Measurements from ENCODE around the gene CA5A.
"Not testable (repeated sequence)": the region's sequence is repeated elsewhere in the genome, so short reads cannot be mapped to it uniquely, and the experiment has no call there.

Gene CA5A

DNA sequence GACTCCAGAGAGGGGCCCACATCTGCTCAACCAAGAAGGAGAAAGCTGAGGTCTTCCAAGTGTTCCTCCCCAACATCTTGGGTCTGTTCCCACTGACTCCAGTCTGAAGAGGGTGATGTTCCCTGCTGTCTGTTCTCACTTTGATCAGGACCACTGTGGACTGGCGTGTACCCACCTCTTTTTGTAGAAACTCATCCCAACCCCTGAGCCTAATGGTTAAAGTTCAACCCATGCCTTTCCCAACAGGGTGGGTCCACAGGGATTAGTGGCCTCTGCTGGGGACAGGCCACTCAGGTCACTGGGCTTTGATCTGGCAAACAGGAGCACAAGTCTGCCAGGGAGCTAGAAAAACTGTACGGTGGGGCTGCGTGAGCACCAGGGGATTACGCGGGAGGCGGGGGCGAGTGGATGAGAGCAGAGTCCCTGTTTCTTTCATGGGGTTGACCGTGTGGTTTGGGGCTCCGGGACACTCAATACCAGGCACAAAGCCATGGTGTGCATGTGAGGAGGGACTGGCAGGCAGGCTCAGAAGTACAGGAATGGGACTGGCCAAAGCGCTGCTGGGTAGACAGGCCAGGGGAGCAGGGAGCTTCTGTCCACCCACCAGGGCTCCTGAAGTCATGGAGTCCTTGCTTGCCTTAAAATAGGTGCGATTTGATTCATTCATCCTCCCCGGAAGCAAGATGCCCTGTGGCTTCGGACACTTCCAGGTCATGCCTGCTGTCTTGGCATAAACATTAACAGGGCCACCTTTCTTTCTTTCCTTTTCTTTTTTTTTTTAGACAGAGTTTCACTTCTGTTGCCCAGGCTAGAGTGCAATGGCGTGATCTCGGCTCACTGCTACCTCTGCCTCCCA, at the start of gene CA5A:
CA5A (minus strand) TSS at position 155 of the 856 bp plus-strand sequence; CDS start at position 76, 79 bp downstream.
- no peak for ATAC-seq

GRCh38 chr16:87985493-87985892, 49.2 kb upstream of the CA5A start:
- ATAC-seq, result not testable (repeated sequence)

DNA sequence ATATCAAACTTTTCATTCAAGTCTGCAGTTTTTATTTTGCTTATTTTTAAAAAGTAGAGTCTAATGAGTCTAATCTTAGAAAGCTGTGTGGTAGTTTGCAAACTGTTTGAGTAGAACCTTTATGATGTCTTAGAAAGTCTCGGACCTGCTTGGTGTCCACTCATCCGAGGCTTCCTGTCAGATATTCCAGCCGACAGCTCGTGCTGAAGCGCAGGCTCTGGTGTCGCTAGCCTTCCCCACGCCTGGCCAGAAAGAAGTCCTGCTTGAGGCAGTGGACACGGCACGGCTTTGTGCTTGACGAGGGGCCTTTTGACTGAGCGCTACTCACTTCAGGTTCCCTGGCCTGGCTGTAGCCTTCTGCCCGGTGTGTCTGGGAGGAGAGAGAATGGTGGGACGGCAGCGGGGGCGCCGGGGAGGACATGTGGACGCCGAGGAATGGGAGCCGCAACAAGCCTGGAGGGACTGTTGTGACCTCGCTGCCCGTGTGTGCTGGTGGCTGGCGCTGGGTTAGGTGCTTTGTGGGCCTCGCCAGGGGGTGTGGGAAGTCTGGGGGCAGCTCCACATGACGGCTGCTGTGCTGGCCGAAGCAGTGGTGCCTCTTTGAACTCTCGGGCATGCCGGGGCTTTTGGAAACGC, 48.4 kb upstream of the CA5A start:
- no peak for ATAC-seq

DNA sequence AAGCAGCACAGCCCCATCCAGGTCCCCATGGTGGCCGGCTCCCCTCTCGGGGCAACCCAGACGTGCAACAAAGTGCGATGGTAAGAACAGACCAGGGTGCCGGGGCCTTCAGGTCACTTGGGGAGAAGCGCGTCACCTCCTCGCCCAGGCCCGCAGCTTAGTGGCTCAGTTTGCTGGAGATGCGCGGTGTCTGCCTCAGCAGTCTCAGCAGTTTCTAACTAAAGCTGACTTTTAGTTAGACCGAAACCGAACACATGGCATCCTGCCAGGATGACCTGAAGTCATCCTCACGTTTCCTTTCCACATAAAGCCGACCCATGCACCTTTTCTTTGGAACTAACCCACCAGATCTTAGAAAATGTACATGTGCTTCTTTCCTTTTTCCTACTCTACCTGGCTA, 47.9 kb upstream of the CA5A start:
- not testable (repeated sequence) for ATAC-seq

GRCh38 chr16:87983737-87984097, 47.4 kb upstream of the CA5A start:
- peak; percentile 66 to 69 for ATAC-seq

- peak in 1 of 2 donors; percentile 1 for ATAC-seq
Measured at GRCh38 chr16:87983072-87983736, 46.9 kb upstream of the CA5A start.

DNA sequence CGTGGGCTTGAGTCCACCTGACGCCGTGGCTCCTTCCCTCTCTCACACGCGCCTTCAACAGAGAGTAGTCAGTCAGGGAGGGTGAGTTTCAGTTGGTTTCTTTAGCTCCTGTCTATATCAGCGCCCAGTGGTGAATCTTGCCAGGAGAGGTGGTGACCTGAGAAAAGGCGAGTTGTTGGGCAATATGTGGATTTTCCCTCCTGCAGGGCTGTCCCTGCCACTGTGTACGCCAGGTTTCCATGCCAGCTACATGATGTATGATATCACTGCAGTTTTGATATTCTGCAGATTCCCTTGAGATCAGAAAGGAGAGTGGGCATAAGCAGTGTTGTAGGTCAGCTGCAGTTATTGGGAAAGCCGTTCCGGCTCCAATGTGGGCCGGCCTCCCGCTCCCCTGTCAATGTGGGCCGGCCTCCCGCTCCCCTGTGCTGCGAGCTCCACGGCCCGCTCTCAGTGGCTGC, 46.3 kb upstream of the CA5A start:
- no peak for ATAC-seq

GRCh38 chr16:87981376-87981775, 45.0 kb upstream of the CA5A start:
- ATAC-seq, result peak in 1 of 2 donors; percentile 34

- ATAC-seq, result peak; percentile 51 to 64
Measured at GRCh38 chr16:87979911-87980630, 43.7 kb upstream of the CA5A start.

DNA sequence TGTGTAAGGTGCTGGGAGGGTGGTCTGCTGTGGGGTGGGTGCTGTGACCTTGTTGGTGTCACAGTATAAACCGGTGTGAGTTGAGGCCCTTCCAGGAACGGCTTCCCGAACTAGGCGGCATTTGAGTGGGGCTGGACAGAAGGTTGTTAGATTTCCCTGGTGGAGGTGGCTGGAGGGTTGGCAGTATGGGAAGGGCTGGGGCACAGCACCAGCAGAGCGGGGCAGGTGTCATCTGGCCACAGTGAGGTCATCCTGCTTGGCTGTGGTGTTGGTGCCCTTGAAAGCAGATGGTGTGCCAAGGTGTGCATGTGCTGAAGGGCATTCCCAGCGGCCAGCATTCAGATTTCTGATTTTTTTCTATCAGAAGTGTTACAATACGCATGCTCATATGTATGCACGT, 43.0 kb upstream of the CA5A start:
- no peak for ATAC-seq

- peak in 1 of 2 donors; percentile 50 for ATAC-seq
Measured at GRCh38 chr16:87978127-87978526, 41.8 kb upstream of the CA5A start.

DNA sequence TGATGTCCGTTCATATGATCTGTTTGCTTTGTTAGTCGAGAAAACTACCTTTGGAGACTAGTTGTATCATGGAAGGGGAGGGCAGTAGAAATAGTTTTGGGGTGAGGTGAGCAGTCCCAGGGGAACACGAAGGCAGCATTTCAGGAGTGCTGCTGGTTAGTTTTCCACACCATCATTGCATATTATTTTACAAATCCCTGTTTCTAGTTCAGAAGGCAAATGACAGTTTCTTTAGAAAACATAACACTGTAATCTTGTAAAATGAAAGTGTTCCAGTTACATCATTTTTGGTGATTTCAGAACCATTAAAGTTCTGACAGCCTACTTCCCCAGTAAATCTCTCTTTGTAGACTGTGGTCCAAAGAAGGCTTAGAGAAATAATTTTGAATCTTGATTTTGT, 40.3 kb upstream of the CA5A start:
- no peak for ATAC-seq

DNA sequence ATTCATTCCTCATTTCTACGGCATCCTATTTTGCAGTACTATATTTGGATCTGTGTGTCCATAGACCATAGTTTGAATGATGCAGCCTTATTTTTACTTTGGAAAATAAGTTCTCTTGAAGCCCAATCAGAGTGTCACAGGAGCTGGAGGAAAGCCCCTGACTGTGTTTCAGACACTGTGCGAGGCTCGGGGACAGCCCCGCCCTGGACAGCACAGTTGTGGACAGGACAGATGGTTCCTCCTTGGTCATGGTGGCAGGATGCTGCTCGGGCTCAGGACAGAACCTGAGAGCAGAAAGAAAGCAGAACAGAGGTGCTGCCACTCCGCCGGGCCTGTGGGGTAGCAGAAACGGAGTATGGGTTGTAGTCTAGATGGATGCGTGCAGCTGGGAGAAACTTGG, 37.8 kb upstream of the CA5A start:
- no peak for ATAC-seq

GRCh38 chr16:87973717-87974116, 37.4 kb upstream of the CA5A start:
- no peak for ATAC-seq

DNA sequence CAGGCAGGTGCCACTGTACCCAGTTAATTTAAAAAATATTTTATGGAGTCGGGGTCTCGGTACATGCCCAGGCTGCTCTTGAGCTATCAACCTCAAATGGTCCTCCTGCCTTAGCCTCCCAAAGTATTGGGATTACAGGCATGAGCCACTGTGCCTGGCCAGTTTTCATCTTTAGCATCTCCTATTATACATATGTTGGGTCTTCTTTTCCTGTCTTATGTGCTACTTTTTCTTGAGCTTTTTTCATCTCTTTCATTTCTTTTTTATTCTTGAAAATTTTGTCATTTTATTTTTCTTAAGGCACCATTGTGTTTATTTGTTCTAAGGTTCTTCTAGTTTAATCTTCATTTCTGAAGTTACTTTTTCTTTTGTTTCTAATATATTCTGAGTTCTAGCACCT, 35.6 kb upstream of the CA5A start:
- no peak for ATAC-seq

DNA sequence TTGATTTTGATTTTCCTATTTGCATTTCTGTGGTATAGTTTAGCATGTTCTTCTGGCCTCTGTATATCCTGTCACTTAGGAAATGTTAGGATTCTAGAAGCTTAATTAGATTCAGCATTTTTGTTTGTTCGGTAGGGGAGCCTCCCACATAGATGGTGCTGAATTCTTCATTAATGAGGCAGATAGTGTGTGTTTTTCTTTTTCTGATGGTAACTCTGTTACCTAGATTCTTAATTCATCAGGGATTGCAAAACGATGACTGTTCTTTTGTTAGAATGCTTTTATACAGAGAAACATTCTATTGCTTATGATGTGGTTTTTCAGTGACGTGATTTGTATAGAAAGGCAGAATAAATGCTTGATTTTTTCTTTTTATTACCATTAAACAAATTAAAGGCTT, 33.9 kb upstream of the CA5A start:
- ATAC-seq, result no peak

GRCh38 chr16:87968541-87968940, 32.2 kb upstream of the CA5A start:
- no peak for ATAC-seq

DNA sequence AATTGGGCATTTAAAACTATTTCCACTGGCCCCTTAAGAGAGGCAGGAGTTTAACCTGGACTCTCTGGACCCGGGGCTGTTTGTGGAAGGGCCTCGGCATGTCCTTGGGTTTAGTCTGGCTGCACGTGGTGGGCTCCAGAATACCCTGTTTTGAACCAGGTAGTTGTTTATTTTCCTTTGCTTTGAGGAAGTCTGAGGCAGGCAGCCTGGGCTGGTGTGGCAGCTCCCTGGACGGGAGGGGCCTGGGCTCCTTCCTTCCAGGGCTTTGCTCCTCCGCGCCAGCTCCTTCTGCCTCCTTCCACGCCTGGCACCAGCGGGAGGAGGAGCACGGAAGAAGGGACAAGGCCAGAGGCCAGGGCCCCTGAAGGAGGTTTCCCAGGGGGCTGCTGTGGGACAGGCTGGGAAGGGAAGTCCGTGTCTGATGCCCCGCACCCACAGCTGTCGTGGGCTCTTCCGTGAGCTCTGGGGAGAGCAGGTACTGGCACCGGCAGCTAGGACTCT, 30.4 kb upstream of the CA5A start:
- no peak for ATAC-seq

GRCh38 chr16:87966064-87966645, 29.8 kb upstream of the CA5A start:
- no peak for ATAC-seq

- no peak for ATAC-seq
Measured at GRCh38 chr16:87965417-87965816, 29.1 kb upstream of the CA5A start.

DNA sequence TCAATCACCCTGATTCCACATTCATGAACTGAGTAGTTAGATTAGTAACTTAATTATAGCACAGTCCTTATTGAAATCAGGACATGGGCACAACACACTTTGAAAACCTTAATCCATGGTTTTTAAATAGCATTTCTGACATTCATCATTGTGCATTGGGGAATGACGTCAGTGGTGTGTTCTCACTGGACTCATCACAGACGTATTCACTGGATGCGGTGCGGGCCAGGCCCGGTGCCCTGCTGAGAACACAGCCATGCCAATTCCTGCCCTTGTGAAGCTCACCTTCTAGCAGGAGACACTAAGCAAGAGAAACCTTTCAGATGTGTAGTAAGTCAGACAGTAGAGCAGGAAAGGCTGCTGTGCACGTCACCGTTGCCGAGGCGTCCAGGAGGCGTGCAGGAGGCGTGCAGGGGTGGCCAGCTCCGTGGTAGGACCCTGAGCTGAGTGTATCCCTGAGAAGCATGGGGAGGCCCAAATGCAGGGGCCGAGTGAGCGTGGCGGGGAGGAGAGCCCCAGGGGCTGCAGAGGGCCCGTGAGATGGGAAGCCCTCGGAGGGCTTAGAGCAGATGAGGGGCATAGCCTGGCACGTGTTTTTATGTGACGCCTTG, 27.8 kb upstream of the CA5A start:
- no peak for ATAC-seq

DNA sequence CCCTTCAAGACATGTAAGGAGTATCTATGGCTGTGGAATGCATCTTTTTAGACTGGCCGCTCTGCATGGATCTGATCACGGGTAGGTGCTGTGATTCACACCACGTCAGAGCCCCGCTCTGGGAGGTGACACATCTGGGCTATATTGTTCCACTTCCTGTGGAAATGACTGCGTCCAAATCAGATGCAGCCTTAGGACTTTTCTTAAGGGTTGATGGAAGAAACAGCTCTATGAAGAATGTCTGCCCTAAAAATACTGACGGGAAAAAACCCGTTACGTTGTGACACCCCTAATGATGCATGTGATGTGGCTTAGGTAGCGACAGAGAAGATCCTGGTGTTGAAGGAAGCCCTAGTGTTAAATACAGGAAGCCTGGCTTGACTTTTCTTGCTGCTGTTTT, 27.1 kb upstream of the CA5A start:
- ATAC-seq, result peak; percentile 97 to 99

All from activated CD4-positive, CD25-positive, alpha-beta regulatory T cell treated with anti-CD3 and anti-CD28 coated beads, Interleukin-2, amount 50 U/mL, for 24 hours (primary cell).